ENCODE data around the gene MARK1.

MARK1 gene

GRCh38 chr1:220527279-220527907, 543 bp upstream of the MARK1 start:
- DNase-seq (ENCODE audit: extremely low spot score, insufficient read length, low read depth) (no peak), FAIRE-seq (no peak)

GRCh38 chr1:220528679-220529501, 954 bp downstream of the MARK1 start:
- DNase-seq (ENCODE audit: extremely low spot score, insufficient read length, low read depth): no peak

GRCh38 chr1:220529521-220530020, 1.6 kb downstream of the MARK1 start:
- DNase-seq (ENCODE audit: extremely low spot score, insufficient read length, low read depth) (no peak), FAIRE-seq (no peak)

More at GRCh38 chr1:220528679-220529501, 954 bp downstream of the MARK1 start:
- no peak for FAIRE-seq

GRCh38 chr1:220533504-220534109, 5.7 kb downstream of the MARK1 start:
- DNase-seq (ENCODE audit: extremely low spot score, insufficient read length, low read depth) (no peak), FAIRE-seq (no peak)

- no peak for DNase-seq (ENCODE audit: extremely low spot score, insufficient read length, low read depth)
- no peak for FAIRE-seq
These were observed 17.0 kb downstream of the MARK1 start for GRCh38 chr1:220544901-220545303.

GRCh38 chr1:220550811-220551399, 23.0 kb downstream of the MARK1 start:
- DNase-seq (ENCODE audit: extremely low spot score, insufficient read length, low read depth): no peak
- no peak for FAIRE-seq

GRCh38 chr1:220551718-220552117, 23.8 kb downstream of the MARK1 start:
- no peak for FAIRE-seq
- DNase-seq (ENCODE audit: extremely low spot score, insufficient read length, low read depth): no peak

GRCh38 chr1:220552672-220553260, 24.8 kb downstream of the MARK1 start:
- DNase-seq (ENCODE audit: extremely low spot score, insufficient read length, low read depth) (no peak), FAIRE-seq (no peak)

- FAIRE-seq (no peak), DNase-seq (ENCODE audit: extremely low spot score, insufficient read length, low read depth) (no peak)
These were observed 28.7 kb downstream of the MARK1 start for GRCh38 chr1:220556641-220557040.

GRCh38 chr1:220563564-220563963, 35.6 kb downstream of the MARK1 start:
- FAIRE-seq (no peak), DNase-seq (ENCODE audit: extremely low spot score, insufficient read length, low read depth) (no peak)

- FAIRE-seq (no peak), DNase-seq (ENCODE audit: extremely low spot score, insufficient read length, low read depth) (no peak)
These were observed 36.3 kb downstream of the MARK1 start for GRCh38 chr1:220564216-220564615.

GRCh38 chr1:220565670-220566069, 37.7 kb downstream of the MARK1 start:
- FAIRE-seq: no peak
- DNase-seq (ENCODE audit: extremely low spot score, insufficient read length, low read depth): no peak

GRCh38 chr1:220566869-220567268, 38.9 kb downstream of the MARK1 start:
- DNase-seq (ENCODE audit: extremely low spot score, insufficient read length, low read depth): no peak
- FAIRE-seq: no peak

GRCh38 chr1:220572416-220572815, 44.5 kb downstream of the MARK1 start:
- FAIRE-seq (no peak), DNase-seq (ENCODE audit: extremely low spot score, insufficient read length, low read depth) (no peak)

- DNase-seq (ENCODE audit: extremely low spot score, insufficient read length, low read depth) (no peak), FAIRE-seq (no peak)
These were observed 45.9 kb downstream of the MARK1 start for GRCh38 chr1:220573836-220574235.

GRCh38 chr1:220575718-220576497, 48.0 kb downstream of the MARK1 start:
- FAIRE-seq (no peak), DNase-seq (ENCODE audit: extremely low spot score, insufficient read length, low read depth) (no peak)

GRCh38 chr1:220577926-220578325, 50.0 kb downstream of the MARK1 start:
- FAIRE-seq (no peak), DNase-seq (ENCODE audit: extremely low spot score, insufficient read length, low read depth) (no peak)

- no peak for FAIRE-seq
- DNase-seq (ENCODE audit: extremely low spot score, insufficient read length, low read depth): no peak
These were observed 51.4 kb downstream of the MARK1 start for GRCh38 chr1:220579317-220579716.

GRCh38 chr1:220592714-220593113, 64.8 kb downstream of the MARK1 start:
- FAIRE-seq: no peak

More at GRCh38 chr1:220592714-220593113, 64.8 kb downstream of the MARK1 start:
- DNase-seq (ENCODE audit: extremely low spot score, insufficient read length, low read depth): no peak

Data from GM18507 (cell line).